ENCODE measurements around the gene MORN3. TPM values are rescaled to one million over a fixed set of nuclear protein-coding genes. Genes with fewer than 3 reads are reported as not detected.

Gene MORN3
- polyA plus RNA-seq, 1 donor from 2014 or later = 3.4 TPM

GRCh38 chr12:121708313-121709063 lies 39.0 kb upstream of the MORN3 start:
- no peak overlapping the region for H2AFZ ChIP-seq (ENCODE audit: low read depth, low read length)
- no peaks in the 10 kb centered on the region for H3K9me2 ChIP-seq (ENCODE audit: insufficient read depth, low read length)
- no peaks in the 10 kb centered on the region for H3K27me3 ChIP-seq (ENCODE audit: insufficient read depth, low read depth, low read length)

GRCh38 chr12:121705514-121705913 lies 36.1 kb upstream of the MORN3 start:
- no peaks in the 10 kb centered on the region for H3K36me3 ChIP-seq (ENCODE audit: insufficient read depth, low read length)
- no peaks in the 10 kb centered on the region for H3K27me3 ChIP-seq (ENCODE audit: insufficient read depth, low read depth, low read length)
- H2AFZ ChIP-seq (ENCODE audit: low read depth, low read length) = no peak overlapping the region
- no peaks in the 10 kb centered on the region for H4K20me1 ChIP-seq (ENCODE audit: insufficient read depth)
- H3K79me2 ChIP-seq (replicated peaks; ENCODE audit: insufficient read depth, low read length) = no peaks in the 10 kb centered on the region
- H3K9me2 ChIP-seq (ENCODE audit: insufficient read depth, low read length) = no peaks in the 10 kb centered on the region
- H3K9me3 ChIP-seq (ENCODE audit: low read length) = no peaks in the 10 kb centered on the region
- no peak overlapping the region for H3K4me2 ChIP-seq (ENCODE audit: low read length)
- no peak overlapping the region for H3K4me3 ChIP-seq (ENCODE audit: low read length)
- TF ChIP-seq TAF1 (IDR thresholded peaks at IDR 0.05; ENCODE audit: low read depth) (no peak), SMC3 (conservative IDR thresholded peaks at IDR 0.05; ENCODE audit: poor library complexity) (no peak), EZH2 (IDR thresholded peaks at IDR 0.05; ENCODE audit: borderline replicate concordance, insufficient read depth, low read length, poor library complexity, severe bottlenecking) (no peak)
- no peak overlapping the region for H3K9ac ChIP-seq (ENCODE audit: low read length)
- no peaks in the 10 kb centered on the region for H3F3A ChIP-seq (ENCODE audit: insufficient read depth, low read length, poor library complexity, severe bottlenecking)
- H3K27ac ChIP-seq (ENCODE audit: low read length) = no peak overlapping the region

More at GRCh38 chr12:121708313-121709063, 39.0 kb upstream of the MORN3 start:
- H3K4me2 ChIP-seq (ENCODE audit: low read length) = no peak overlapping the region
- TF ChIP-seq MXI1 (conservative IDR thresholded peaks at IDR 0.05; ENCODE audit: poor library complexity, severe bottlenecking) (no peak), CTCF (IDR thresholded peaks at IDR 0.05; ENCODE audit: poor library complexity, severe bottlenecking) (no peak), REST (IDR thresholded peaks at IDR 0.05; ENCODE audit: borderline replicate concordance) (no peak)
- no peaks in the 10 kb centered on the region for H3K79me2 ChIP-seq (replicated peaks; ENCODE audit: insufficient read depth, low read length)
- no peak overlapping the region for H3K27ac ChIP-seq (ENCODE audit: low read length)
- H3F3A ChIP-seq (ENCODE audit: insufficient read depth, low read length, poor library complexity, severe bottlenecking) = no peaks in the 10 kb centered on the region
- H3K9ac ChIP-seq (ENCODE audit: low read length) = no peak overlapping the region
- no peak overlapping the region for H3K4me3 ChIP-seq (ENCODE audit: low read length)
- H4K20me1 ChIP-seq (ENCODE audit: insufficient read depth) = no peaks in the 10 kb centered on the region
- H3K9me3 ChIP-seq (ENCODE audit: low read length) = no peaks in the 10 kb centered on the region
- H3K36me3 ChIP-seq (ENCODE audit: insufficient read depth, low read length) = no peaks in the 10 kb centered on the region

GRCh38 chr12:121702944-121703343 lies 33.5 kb upstream of the MORN3 start:
- H3K36me3 ChIP-seq (ENCODE audit: insufficient read depth, low read length) = no peaks in the 10 kb centered on the region
- H3K27me3 ChIP-seq (ENCODE audit: insufficient read depth, low read depth, low read length) = no peaks in the 10 kb centered on the region
- H3K27ac ChIP-seq (ENCODE audit: low read length) = no peak overlapping the region
- H3K9me2 ChIP-seq (ENCODE audit: insufficient read depth, low read length) = no peaks in the 10 kb centered on the region
- H2AFZ ChIP-seq (ENCODE audit: low read depth, low read length) = no peak overlapping the region
- H3K9ac ChIP-seq (ENCODE audit: low read length) = no peak overlapping the region
- TF ChIP-seq POLR2AphosphoS5 (IDR thresholded peaks at IDR 0.05) (no peak), SMC3 (conservative IDR thresholded peaks at IDR 0.05; ENCODE audit: poor library complexity) (no peak), RAD21 (conservative IDR thresholded peaks at IDR 0.05) (no peak), REST (IDR thresholded peaks at IDR 0.05; ENCODE audit: borderline replicate concordance) (no peak), EP300 (conservative IDR thresholded peaks at IDR 0.05; ENCODE audit: poor library complexity, severe bottlenecking) (no peak), MXI1 (conservative IDR thresholded peaks at IDR 0.05; ENCODE audit: poor library complexity, severe bottlenecking) (no peak), TAF1 (IDR thresholded peaks at IDR 0.05; ENCODE audit: low read depth) (no peak)
- H3K9me3 ChIP-seq (ENCODE audit: low read length) = no peaks in the 10 kb centered on the region
- no peaks in the 10 kb centered on the region for H3F3A ChIP-seq (ENCODE audit: insufficient read depth, low read length, poor library complexity, severe bottlenecking)
- H3K4me3 ChIP-seq (ENCODE audit: low read length) = no peak overlapping the region
- H4K20me1 ChIP-seq (ENCODE audit: insufficient read depth) = no peaks in the 10 kb centered on the region
- no peaks in the 10 kb centered on the region for H3K79me2 ChIP-seq (replicated peaks; ENCODE audit: insufficient read depth, low read length)
- H3K4me2 ChIP-seq (ENCODE audit: low read length) = no peak overlapping the region
